EH (cell line): ENCODE data around the gene ATG9B.

Experiments used
- DNase-seq: peaks from one replicate; pipeline ENCODE4 v3.0.0-alpha.2; 2015; ENCODE audit warnings: low read depth

The ATG9B gene

DNA sequence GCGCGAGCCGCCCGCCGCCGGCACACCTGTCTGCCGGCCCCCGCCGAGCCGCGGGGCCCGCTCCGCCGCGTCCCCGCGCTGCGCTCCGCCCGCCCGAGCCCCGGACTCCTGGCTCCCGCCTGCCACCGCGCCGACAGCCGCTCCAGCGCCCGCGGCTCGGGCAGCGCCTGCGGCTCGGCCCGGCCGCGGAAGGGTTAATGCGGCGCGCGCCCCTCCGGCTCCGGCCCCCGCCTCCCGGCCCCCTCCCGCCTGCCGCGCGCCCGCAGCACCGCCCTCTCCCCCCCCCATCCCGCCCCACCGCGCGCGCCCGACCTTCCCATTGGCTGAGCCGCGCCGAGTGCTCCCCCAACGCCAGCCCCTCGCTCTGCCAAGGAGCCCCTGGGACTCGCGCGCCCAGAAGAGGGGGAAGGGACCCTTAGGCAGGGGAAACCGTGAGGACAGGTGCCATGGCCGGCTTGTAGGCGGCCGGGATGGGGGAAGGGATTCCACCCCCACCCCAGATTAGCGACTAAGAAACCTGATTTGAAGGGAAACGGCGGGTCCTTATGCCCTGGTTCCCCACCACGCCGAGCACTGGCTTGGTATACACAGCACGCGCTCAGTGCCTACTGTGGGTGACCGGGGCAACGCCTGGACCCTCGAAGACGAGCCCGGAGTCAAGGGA, 46.0 kb downstream of the ATG9B start, which contains the start of gene KCNH2:
TSS of gene KCNH2 (minus strand) at position 196 of the 664 bp plus-strand sequence. CDS start 408 bp downstream, outside the sequence.
- no peak for DNase-seq

DNA sequence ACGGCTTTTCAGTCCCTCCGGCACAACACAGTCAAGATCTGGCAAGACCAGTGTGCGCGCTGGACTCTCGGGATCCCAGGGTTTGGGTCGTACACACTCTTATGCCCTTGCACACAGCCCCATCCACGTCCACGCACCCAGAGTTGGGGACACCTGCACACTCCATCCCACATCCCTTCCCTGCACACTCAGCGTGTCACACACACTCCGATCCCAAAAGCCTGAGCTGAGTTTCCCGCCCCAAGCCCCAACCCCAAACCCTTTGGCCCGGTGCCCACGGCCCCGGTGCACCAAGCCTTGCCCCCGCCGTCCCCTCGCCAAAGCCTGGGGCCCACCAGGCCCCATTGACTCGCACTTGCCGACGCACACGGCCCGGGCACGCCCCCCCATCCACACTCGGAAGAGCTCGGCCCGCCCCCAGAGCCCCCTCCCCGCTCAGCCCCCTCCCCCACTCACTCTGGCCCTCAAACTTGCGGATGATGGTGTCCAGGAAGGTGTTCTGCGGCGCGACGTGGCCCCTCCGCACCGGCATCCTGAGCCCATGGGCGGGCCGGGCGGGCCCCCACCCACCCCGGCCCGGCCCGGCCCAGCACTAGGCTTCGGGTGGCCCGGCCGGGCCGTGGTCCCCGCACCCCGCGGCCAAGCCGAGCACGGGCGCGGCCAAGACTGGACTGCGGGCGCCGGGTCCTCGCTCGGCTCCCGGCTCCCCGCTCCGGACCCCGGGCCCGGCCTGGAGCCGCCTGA, 46.7 kb downstream of the ATG9B start:
- DNase-seq, result no peak

DNA sequence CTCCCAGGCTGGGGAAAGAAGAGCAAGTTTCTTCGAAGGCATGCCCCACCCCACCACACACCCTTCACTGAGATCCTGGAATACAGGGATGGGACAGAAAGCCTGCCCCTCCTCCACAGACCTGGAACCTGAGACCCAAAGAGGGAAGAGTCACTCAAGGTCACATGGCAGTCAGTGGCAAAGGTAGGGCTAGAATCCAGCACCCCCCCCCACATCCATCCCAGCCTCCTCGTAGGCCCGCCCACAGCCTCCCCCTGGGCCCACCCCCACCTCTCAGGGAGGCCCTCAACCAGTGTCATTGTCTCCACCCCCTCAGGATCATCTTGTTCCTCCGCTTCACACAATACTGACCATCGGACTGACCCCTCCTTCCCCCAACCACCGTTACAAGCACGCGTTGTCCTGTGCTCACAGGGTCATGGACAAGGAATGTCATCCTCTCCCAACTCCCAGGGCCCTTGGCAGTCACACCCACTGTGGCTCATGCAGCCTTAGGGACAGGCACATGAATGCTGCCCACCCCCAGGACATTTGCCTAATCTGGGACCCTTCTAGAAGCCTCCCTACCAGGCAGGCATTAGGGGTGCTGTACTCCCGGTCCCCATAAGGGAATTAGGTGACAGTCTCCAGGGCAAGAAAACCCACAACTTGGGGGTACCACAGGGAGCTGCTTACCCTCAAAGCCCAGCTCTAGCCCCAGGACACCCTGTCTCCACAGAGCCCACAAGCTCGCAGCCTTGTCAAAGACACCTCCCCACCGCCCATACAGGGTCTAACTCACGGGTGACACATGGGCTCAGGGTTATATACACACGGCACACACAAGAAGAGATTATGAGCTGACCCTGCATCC, 47.5 kb downstream of the ATG9B start:
- DNase-seq, result no peak

DNA sequence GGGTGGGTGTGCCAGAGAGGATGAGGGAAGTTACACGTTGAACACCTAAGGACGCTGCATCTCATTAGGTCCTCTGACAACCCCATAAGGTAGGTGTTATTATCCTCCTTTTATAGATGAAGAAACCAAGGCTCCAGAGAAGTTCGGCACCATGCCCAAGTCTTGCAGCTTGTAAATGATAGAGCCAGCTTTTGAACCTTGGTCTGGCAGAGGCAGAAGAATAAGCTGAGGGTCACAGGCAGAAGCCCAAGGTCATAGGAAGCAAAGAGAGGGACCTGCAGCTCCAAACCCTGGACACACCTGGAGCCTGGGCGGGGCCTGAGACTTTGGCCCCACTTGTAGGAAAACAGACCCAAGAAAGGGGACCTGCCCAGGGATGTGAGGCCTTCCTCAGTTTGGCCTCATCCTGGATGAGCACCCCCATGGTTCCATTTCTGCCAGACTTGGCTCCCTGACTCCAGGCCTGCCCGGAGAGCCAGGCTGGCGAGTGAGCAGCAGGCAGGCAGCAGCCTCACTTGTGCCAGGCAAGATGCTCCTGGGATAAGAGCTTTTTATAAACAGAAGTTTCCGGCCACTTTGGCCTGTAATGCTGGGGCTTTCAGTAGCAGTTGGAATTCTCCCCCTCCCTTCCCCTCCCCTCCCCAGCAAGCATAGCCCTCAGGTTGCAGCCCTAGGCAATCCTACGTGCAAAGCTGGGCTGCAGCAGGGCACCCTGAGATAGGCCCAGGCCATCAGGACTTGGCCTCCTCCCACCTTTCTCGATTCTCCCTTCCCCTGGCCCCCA, 48.6 kb downstream of the ATG9B start:
- DNase-seq, result no peak

DNA sequence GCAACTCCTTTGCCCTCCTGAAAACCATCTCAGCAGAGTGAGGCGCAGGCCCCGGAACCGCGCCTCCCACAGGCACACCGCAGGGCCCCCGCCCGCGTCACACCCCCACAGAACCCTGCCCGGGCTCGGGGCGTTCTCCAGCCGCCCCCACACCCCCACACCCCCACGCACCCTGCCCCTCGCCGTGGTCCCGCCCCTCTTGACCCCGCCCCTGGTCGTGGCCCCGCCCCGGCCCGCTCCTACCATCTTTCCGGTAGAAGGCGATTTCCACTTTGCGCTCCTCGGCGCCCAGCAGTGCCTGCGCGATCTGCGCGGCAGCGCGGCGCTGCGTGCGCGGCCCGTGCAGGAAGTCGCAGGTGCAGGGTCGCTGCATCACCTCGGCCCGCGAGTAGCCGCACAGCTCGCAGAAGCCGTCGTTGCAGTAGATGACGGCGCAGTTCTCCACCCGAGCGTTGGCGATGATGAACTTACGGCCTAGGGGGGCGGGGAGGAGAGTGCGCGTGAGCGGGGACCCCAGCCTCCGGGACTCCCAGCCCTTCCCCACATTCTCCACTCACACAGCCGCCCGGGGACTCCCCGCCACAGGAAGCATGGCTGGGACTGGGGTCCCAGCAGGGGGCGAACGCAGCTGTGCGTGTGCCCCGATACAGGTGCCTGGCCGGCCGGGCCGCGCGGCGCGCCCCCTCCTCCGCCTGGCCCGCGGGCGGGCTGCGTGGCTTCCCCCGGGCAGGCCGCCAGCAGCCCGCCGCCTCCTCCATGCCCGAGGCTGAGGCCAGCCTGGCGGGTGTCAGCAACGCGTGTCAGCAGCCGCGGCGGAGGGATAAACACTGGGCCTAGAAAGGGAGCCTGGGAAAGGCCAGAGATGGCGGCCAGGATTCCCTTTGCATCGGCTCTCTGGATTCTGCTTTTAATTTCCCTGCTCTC, 49.6 kb downstream of the ATG9B start:
- DNase-seq, result peak; percentile 31

DNA sequence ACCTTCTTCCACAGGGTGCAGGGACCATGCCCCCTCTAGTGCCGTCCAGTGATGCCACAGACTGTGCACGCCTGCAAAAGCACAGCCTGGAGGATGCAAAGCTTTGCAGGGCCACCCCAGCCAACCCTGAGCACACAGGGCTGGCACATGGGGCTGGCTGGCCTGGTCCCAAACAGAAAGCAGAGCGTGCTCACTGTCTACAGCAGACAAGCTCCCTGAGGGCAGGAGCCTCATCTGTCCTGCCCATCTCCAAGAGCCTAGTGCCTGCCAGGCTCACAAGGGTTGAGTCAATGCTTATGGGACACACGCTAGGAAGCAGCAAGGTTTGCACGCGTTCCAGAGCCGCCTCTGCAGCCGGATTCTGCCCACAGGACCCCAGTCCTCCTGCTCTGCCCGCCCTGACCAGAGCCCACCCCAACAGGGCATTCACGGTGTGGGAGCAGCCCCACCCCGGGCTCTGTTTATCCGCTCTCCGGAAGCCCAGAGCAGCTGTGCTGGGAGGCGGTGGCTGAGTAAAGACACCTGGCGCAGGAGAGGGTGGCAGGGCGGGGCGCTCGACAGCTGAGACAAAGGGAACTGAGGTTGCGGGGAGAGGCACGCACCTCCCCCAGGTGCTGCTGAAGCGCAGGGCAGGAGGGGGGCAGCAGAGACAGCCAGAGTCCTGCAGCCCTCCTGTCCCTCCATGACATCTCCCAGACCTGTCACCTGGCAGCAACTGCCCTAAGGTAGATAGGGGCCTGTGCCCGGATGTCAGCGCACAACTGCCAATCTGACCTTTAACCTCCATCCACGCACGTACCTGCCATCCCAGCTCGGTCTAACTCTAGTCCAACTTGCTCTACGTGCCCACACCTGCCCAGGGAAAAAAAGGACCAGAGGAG, 50.5 kb downstream of the ATG9B start:
- no peak for DNase-seq

DNA sequence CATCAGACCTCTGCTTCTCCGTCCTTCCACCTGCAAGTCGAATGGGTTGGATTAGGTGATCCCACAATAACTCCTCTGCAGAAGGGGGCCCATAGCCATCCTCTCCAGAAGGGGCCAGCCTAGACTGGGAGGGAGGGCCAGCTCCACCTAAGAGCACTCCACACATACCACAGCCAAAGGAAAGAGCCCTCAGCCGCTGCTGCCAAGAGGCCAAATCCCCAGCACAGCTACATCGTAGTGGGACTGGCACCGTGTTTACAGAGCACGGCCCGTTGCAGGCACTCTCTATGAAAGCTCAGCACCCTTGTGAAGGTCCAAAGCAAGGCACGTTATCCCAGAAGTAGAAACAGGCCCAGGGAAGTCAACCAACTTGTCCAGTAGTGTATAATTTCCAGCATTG, 51.6 kb downstream of the ATG9B start:
- DNase-seq, result no peak

DNA sequence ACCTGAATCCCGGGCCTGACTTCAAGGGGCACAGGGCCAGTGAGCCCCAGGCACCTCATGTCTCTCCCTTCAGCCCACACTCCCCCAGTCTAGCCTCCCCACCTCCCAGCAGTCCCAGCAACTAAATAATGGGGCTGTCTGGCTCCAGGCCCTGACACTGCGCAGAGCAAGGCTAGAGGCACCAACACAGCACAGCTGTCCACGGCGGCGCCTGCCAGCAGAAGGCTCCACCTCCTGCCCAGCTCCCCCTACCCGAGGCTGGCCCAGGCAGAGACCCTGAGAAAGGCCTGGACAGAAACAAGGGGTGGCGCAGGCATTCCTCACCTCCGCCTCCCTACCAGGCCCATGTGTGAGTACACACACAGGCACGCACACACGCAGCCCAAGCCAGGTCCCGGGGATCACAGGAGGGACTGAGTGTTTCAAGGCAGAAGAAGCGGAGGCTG, 52.2 kb downstream of the ATG9B start:
- no peak for DNase-seq

DNA sequence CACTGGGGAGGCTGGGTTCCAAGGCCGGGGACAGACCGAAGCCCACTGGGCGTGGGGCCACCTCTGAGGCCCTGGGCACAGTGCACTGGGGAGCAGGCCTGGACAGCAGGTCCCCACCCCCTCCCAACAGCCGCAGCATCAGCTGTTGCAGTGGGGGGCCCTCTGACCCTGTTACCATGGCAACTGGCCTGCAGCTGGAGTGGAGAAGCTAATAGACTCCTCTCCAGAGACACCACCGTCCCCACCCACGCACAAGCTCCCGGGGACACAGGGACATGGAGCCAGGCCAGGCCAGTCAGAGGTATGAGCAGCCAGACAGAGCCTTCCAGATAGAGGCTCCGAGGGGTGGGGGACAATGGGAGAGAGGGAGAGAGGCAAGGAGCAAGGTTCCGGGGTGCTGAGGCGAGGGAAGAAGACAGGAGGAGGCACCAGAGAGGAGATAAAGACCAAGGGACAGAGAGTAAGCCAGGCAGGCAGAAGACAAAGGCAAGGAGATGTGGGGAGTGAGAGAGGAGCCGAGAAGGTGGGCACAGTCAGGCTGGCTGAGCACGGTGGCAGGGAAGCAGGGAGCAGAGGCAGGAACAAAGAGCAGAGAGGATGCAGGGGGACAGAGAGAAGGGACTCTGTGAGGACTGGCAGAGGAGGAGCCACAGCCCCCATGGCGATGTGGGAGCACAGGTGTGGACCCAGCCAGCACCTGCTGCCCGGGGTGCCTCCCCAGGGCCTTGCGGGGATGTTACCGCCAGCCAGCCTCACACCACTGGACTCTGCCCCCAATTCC, 52.9 kb downstream of the ATG9B start:
- no peak for DNase-seq

DNA sequence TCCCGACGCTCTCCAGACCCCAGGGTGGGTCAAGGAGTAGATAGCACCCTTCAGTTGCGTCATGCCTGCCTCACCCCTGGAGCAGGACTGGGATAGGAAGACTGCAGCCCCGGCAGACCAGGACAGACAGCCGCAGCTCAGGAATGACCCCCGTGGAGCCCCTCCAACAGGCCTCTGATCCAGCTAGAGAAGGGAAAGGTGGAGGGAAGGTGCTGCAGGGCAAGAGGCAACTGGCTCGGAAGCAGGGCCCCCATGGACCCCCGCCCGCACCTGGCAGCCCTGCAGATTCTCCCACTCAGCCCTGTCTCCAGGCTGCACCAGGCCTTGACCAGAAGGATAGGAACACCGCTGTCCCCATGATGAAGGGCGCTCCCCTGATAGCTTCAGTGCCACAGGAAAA, 53.9 kb downstream of the ATG9B start:
- no peak for DNase-seq

DNA sequence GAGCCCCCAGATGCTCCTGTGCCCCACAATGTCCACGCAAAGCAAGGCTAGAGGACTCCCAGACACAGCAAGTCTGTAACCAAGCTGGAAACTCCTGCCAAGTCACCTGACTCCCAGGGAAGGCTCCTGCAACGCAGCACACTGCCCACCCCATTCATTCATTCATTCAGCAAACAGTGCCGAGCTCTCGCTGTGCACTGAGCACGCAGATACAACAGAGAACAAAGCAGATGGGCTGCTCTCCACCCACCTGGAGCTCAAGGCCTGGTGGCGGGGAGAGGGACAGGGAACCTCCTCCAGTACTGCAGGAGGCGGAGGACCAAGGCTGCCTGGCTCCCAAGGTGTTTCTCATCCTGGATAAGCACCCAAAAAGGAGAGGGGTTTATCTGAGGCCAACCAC, 54.8 kb downstream of the ATG9B start:
- no peak for DNase-seq

DNA sequence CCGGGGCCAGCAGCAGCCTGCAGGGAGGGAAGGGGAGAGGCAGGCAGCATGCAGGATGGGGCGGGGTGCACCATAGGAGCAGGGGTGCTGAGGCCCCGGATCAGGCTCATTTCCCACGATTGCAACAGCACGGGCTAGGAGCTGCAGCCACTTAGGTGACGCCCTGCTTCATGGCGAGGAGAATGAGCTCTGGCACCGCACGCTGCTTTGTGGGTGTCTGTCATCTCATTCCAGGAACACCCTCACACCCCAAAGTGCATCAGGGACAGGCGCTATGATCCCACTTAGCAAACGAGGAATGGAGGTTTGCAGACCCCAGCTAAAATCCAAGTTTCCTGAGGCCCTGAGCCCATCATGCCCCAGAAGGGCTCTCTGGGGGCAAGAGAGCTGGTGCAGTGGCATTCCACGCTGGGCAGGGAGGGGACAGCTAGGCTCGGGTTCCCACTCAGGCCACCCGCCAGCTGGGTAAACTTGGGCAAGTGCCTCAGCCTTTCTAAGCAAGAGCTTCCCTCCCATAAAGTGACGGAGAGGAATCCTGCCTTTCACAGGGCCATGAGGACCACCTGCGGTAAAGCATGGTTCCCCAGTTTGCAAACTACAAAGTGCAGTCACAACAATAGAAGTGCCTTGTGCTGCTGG, 55.4 kb downstream of the ATG9B start:
- DNase-seq, result no peak

DNA sequence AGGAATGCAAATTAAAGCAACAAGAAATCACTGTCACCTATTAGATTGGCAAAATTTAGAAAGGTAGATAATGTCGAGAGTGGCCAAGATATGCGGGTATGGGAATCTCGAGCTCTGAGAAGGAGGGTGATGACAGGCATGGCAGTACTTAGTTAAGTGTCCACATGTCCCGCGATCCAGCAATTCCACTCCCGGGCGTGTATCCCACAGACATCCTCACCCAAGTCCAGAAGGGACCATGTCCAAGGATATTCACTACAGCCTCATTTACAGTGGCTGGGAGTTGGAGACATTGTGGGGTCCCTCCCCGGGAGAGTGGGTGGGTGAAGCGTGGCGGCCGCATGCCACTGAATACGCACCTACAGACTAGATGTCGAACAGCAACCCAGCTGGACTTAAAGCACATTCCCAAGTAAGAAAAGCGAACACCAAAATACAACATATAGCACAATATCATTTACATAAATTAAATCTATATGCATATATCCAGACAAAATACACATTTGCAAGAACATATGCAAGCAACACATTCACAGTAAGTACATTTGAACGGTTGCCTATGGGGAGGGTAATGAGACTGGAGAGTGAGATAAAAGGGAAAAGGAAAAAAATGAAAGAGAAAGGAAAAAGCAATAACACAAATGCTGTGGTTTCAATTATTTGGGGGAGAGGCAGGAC, 56.1 kb downstream of the ATG9B start:
- DNase-seq, result no peak

DNA sequence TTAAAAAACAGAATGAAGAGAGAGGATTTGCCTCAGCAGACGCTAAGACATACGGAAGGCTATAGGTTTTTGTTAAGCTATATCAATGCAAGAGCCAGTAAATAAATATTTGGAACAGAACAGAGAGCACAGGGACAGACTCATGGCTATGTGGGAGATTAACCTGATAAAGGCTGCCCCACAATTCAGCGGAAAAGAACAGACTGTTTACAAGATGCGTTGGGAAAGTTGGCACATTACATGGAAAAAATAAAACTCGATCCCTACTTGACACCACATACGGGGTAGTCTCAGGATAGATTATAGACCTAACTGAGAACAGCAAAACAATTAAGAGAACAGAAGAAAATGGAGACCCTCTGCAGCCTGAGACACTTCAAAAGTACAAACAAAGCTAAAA, 56.9 kb downstream of the ATG9B start:
- no peak for DNase-seq

DNA sequence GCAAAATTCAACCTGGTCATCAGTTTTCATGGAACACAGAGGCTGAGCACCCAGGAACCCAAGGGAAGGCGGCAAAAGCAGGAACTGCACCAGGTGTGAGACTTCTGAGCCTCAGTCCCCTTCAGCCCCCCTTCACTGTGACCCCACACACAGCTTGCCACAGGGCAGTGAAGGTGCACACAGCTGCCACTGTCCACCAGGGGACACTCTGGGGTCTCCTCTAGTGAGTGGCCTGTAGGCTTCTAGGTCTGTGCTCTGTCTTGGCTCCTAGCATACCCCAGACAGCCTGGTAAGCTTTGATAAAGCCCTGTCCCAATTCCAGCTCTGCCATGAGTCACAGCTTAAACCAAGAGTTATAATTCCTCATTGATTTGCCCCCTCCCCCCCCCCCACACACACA, 58.3 kb downstream of the ATG9B start:
- peak; percentile 13 for DNase-seq

DNA sequence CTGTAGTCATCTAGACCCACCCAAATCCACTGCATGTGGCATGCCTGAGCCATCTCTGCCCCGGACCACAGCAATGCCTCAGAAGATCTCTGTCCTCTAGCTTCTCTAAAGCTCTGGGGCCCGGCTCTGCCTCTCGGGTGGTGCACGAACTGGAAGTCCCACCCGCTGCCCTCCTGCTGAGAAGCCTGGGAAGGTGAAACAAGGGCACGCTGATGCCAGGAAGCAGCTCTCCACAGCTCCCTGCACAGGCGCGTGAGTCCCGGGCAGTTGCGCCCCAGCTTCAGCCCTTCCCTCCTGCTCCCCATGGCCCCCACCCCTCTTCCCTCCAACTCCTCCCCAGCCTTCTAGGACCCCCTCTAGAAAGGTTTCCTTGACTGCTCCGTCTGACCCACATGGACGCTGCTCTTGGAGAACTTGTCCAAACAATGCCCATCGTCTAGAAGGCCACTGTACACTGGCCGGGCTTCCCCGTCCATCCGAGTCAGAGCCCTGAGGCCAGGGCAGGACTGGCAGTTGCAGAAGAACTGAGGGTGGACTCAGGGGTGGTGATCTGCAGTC, 58.9 kb downstream of the ATG9B start:
- DNase-seq, result no peak
